Ectodermal cell (in vitro differentiated cells): ENCODE measurements around the gene PEAK3.
"Not testable (repeated sequence)": the region's sequence is repeated elsewhere in the genome, so short reads cannot be mapped to it uniquely, and the experiment has no call there.

Experiments
- H3K27ac ChIP-seq: 2 replicates; pipeline ENCODE4 v1.7.0; 2013; ENCODE audit warnings: mild to moderate bottlenecking, low read depth, low read length; ENCODE audit not compliant: insufficient read depth, poor library complexity, severe bottlenecking
- H3K27me3 ChIP-seq: 2 replicates; pipeline ENCODE4 v1.7.0; 2013; ENCODE audit warnings: mild to moderate bottlenecking, low read length; ENCODE audit not compliant: insufficient read depth, control insufficient read depth, poor library complexity, severe bottlenecking
- H3K36me3 ChIP-seq: one replicate; pipeline ENCODE4 v1.7.0; 2013; ENCODE audit warnings: low read length; ENCODE audit not compliant: control insufficient read depth, insufficient read depth
- H3K4me1 ChIP-seq: one replicate; pipeline ENCODE4 v1.7.0; 2013; ENCODE audit warnings: low read length; ENCODE audit not compliant: control insufficient read depth, insufficient read depth
- H3K4me3 ChIP-seq: 2 replicates; pipeline ENCODE4 v1.7.0; 2013; ENCODE audit warnings: low read depth, low read length, control low read depth; ENCODE audit not compliant: insufficient read depth
- H3K9me3 ChIP-seq: 2 replicates; pipeline ENCODE4 v1.7.0; 2013; ENCODE audit warnings: mild to moderate bottlenecking, low read length, moderate library complexity; ENCODE audit not compliant: control insufficient read depth
- WGBS, 2 experiments: methylation state at CpG; one replicate each; pipeline ENCODE4 v1.1.7; 2013; ENCODE audit warnings: missing lambda C conversion rate in 2 of 2; 5-methylcytosine and 5-hydroxymethylcytosine counted together

Gene PEAK3

GRCh38 chr19:2288818-2289713 is 7.1 kb upstream of the PEAK3 start:
- H3K9me3 ChIP-seq: no peaks in the 10 kb centered on the region
- peaks cover 92% of the 10 kb centered on the region for H3K27me3 ChIP-seq
- no peaks in the 10 kb centered on the region for H3K36me3 ChIP-seq
- 74 to 75% methylated on average over 28 of the region's 28 CpGs for WGBS, 2 experiments
- peaks cover 5% of the 10 kb centered on the region for H3K4me1 ChIP-seq
- no peak overlapping the region for H3K27ac ChIP-seq
- H3K4me3 ChIP-seq: no peak overlapping the region

GRCh38 chr19:2288338-2288817 is 6.4 kb upstream of the PEAK3 start:
- peaks cover 5% of the 10 kb centered on the region for H3K4me1 ChIP-seq
- no peaks in the 10 kb centered on the region for H3K9me3 ChIP-seq
- WGBS, 2 experiments: 89 to 91% methylated on average over 17 of the region's 17 CpGs
- no peak overlapping the region for H3K4me3 ChIP-seq
- H3K27ac ChIP-seq: no peak overlapping the region
- H3K27me3 ChIP-seq: peaks cover 86% of the 10 kb centered on the region
- no peaks in the 10 kb centered on the region for H3K36me3 ChIP-seq

- no peak overlapping the region for H3K27ac ChIP-seq
- H3K27me3 ChIP-seq: peaks cover 86% of the 10 kb centered on the region
- H3K4me3 ChIP-seq: no peak overlapping the region
- H3K9me3 ChIP-seq: no peaks in the 10 kb centered on the region
- 86 to 88% methylated on average over 13 of the region's 13 CpGs for WGBS, 2 experiments
- peaks cover 5% of the 10 kb centered on the region for H3K4me1 ChIP-seq
- no peaks in the 10 kb centered on the region for H3K36me3 ChIP-seq
Observed at GRCh38 chr19:2287585-2288337, 5.8 kb upstream of the PEAK3 start.

- Histone ChIP-seq H3K4me3 (no peak overlapping the region), H3K36me3 (no peaks in the 10 kb centered on the region), H3K27ac (no peak overlapping the region), H3K4me1 (peaks cover 15% of the 10 kb centered on the region), H3K27me3 (peaks cover 86% of the 10 kb centered on the region), H3K9me3 (no peaks in the 10 kb centered on the region)
- WGBS, 2 experiments: 88 to 89% methylated on average over 20 of the region's 20 CpGs
Observed at GRCh38 chr19:2286402-2287140, 4.6 kb upstream of the PEAK3 start.

- peaks cover 61% of the 10 kb centered on the region for H3K27me3 ChIP-seq
- no peaks in the 10 kb centered on the region for H3K9me3 ChIP-seq
- no peaks in the 10 kb centered on the region for H3K36me3 ChIP-seq
- WGBS, 2 experiments: 90 to 93% methylated on average over 8 of the region's 8 CpGs
- H3K4me1 ChIP-seq: peaks cover 10% of the 10 kb centered on the region
- no peak overlapping the region for H3K4me3 ChIP-seq
- no peak overlapping the region for H3K27ac ChIP-seq
Observed at GRCh38 chr19:2283835-2284507, 2.0 kb upstream of the PEAK3 start.

GRCh38 chr19:2282862-2283237 is 875 bp upstream of the PEAK3 start:
- Histone ChIP-seq H3K4me1 (peaks cover 10% of the 10 kb centered on the region), H3K27me3 (peaks cover 50% of the 10 kb centered on the region), H3K27ac (no peak overlapping the region), H3K4me3 (no peak overlapping the region), H3K36me3 (no peaks in the 10 kb centered on the region), H3K9me3 (no peaks in the 10 kb centered on the region)
- WGBS, 2 experiments: 63 to 64% methylated on average over 11 of the region's 11 CpGs

GRCh38 chr19:2281265-2282061 is 512 bp downstream of the PEAK3 start:
- whole genome bisulfite sequencing, 2 experiments: 31 to 35% methylated on average over 15 to 16 of the region's 16 CpGs
- peaks cover 36% of the 10 kb centered on the region for H3K27me3 ChIP-seq
- H3K9me3 ChIP-seq, H3K27ac ChIP-seq, H3K36me3 ChIP-seq, H3K4me1 ChIP-seq, H3K4me3 ChIP-seq: not testable (repeated sequence)

- H3K4me1 ChIP-seq: peaks cover 10% of the 10 kb centered on the region
- peaks cover 30% of the 10 kb centered on the region for H3K27me3 ChIP-seq
- no peaks in the 10 kb centered on the region for H3K36me3 ChIP-seq
- 81 to 82% methylated on average over 26 of the region's 26 CpGs for WGBS, 2 experiments
- H3K4me3 ChIP-seq: no peak overlapping the region
- no peak overlapping the region for H3K27ac ChIP-seq
- H3K9me3 ChIP-seq: no peaks in the 10 kb centered on the region
Observed at GRCh38 chr19:2280633-2281264, 1.2 kb downstream of the PEAK3 start.
